ENCODE results near the gene HMOX1. TPM values are rescaled to one million over a fixed set of nuclear protein-coding genes. Genes with fewer than 3 reads are reported as not detected.
A peak's percentile ranks its signal among the peaks of the same experiment; 100 is the strongest.

The HMOX1 gene
- total and polyA plus RNA-seq, 2 of the 8 experiments (the other 6 are each of a cell fraction or from before 2014, with no cell fraction given) = 25.0 to 41.6 TPM

DNA sequence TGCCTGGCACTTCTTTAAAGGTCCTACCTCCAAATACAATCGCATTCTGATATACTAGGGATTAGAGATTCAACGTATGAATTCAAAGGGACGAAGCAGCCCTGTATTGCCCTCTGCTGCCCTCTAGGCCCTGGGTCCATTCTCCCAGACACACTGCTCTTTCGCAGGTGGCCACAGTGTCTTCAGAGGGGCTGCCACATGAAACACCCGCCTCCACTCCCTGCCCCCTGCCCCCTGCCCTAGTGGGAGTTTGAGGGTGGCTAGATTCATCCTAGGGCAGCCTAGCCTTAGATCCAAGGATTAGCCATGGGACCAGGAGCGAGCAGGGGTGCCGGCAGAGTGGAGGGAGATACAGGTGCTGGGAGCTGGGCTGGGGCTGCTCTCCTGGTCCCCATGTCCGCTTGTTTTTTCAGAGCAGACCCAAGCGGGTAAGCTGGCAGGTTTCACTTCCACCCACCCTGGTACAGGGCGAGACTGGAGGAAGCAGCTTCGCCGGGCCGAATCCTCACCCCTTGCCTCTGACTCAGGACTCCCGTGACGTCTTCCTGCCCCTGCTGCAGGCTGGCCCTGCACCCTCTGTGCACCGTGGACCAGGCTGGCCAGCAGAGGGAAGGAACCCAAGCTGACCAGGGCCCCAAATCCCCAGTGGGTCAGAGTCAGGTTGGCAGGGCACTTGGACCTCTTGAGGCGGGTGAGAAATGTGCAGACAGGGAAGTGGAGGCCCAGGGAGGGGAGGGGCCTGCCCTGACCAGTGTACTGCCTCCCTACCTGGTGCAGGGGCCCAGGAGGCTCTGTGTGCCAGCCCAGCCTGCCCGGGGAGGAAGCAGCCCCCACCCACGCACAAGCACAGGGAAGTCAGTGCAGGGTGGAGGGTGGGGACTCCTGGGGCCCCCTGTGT lies 28.4 kb upstream of the HMOX1 start:
- WGBS, 2 experiments (ENCODE audit: extremely low coverage in 1 of 2, insufficient coverage in 1 of 2, insufficient read length in 1 of 2, insufficient replicate concordance in 2 of 2, low coverage in 1 of 2, low lambda C conversion rate in 2 of 2, missing lambda C conversion rate in 1 of 2) = 78% methylated on average over 19 of the region's 19 CpGs; no CpG with 5 or more reads in 1 of the 2 experiments
- peak overlapping the region; percentile 23 for H4K5ac ChIP-seq (ENCODE audit: insufficient read length, low read depth, low read length)
- peak overlapping the region; percentile 57 for H4K91ac ChIP-seq (replicated peaks; ENCODE audit: insufficient read length, low read length)
- no peak overlapping the region for H3K9ac ChIP-seq (replicated peaks in 1 of 4; ENCODE audit: extremely low read depth in 1 of 4, low read depth in 3 of 4, low read length in 3 of 4)
- no peak overlapping the region for H3K14ac ChIP-seq (ENCODE audit: insufficient read length)
- H3K79me1 ChIP-seq (ENCODE audit: low read depth, low read length) = no peaks in the 10 kb centered on the region
- POLR2A ChIA-PET (ENCODE audit: partially characterized antibody) = interaction anchor here (0.6 to 5.7 kb wide), 13 partner anchors 16 to 240 kb away, joined by 3 to 36 read pairs (median 4); partner anchors contain the start of gene HMOX1
- FAIRE-seq = peak; percentile 62
- peak overlapping the region; percentile 81; the same call in 1 of the 2 replicates for H2BK15ac ChIP-seq (ENCODE audit: low read length)
- peaks cover 0 to 12% (median 5%) of the 10 kb centered on the region in 4 experiments; a peak in 5 of 7 replicates for H3K4me1 ChIP-seq (replicated peaks in 1 of 4; ENCODE audit: control insufficient read depth in 3 of 4, insufficient read depth in 4 of 4, low read length in 3 of 4)
- H2AK5ac ChIP-seq (ENCODE audit: low read depth, low read length) = no peak overlapping the region
- DNase-seq (ENCODE audit: low read depth in 1 of 2, low spot score in 2 of 2) = peak in 1 of 2 experiments; percentile 76
- no peaks in the 10 kb centered on the region for H3K36me3 ChIP-seq (ENCODE audit: control insufficient read depth in 2 of 4, insufficient read depth in 4 of 4, low read length in 3 of 4)
- no peak overlapping the region for H3K56ac ChIP-seq (replicated peaks; ENCODE audit: insufficient read length, low read depth, low read length)
- H3K23ac ChIP-seq (ENCODE audit: insufficient read length) = no peak overlapping the region
- H2BK120ac ChIP-seq (replicated peaks; ENCODE audit: low read depth, low read length) = no peak overlapping the region
- no peak overlapping the region; a peak in 1 of 4 replicates for H3K4me2 ChIP-seq (ENCODE audit: insufficient read depth in 1 of 2, low read depth in 2 of 2, low read length in 2 of 2)
- peak overlapping the region; percentile 60 for H3K4ac ChIP-seq (replicated peaks; ENCODE audit: insufficient read length, low read depth, low read length)
- 0 out of 2 replicates have a peak overlapping the region, but pooled peaks have one; percentile 39 for H2BK5ac ChIP-seq (ENCODE audit: low read depth, low read length)
- no peaks in the 10 kb centered on the region for H3K9me3 ChIP-seq (ENCODE audit: insufficient read depth in 2 of 2, low read depth in 1 of 2, low read length in 1 of 2)
- peak overlapping the region; percentile 95; the same call in 1 of the 2 replicates for H2BK12ac ChIP-seq (ENCODE audit: low read depth, low read length)
- H3K4me3 ChIP-seq (ENCODE audit: extremely low read depth in 1 of 4, insufficient read depth in 2 of 4, low read depth in 3 of 4, low read length in 4 of 4) = no peak overlapping the region
- peak overlapping the region; percentile 69; the same call in 1 of the 2 replicates for H2AFZ ChIP-seq (ENCODE audit: low read length)
- peaks cover 0 to 4% (median 0%) of the 10 kb centered on the region in 4 experiments; a peak in 4 of 7 replicates for H3K27me3 ChIP-seq (replicated peaks in 1 of 4; ENCODE audit: control insufficient read depth in 3 of 4, extremely low read depth in 1 of 4, insufficient read depth in 3 of 4, low read length in 3 of 4)
- H3K23me2 ChIP-seq (ENCODE audit: low read depth, low read length) = peaks cover 3% of the 10 kb centered on the region; the same call in 1 of the 2 replicates
- no peaks in the 10 kb centered on the region for H3K79me2 ChIP-seq (ENCODE audit: control insufficient read depth in 1 of 2, insufficient read depth in 2 of 2, low read length in 2 of 2)
- H3K27ac ChIP-seq (ENCODE audit: low read depth, low read length) = no peak overlapping the region
- peaks cover 0 to 1% of the 10 kb centered on the region in 2 experiments for H4K20me1 ChIP-seq (replicated peaks in 1 of 2; ENCODE audit: control insufficient read depth in 1 of 2, insufficient read depth in 2 of 2, low read length in 2 of 2)
- H4K8ac ChIP-seq (ENCODE audit: extremely low read depth, insufficient read depth, low read length) = peak overlapping the region; percentile 60; the same call in 1 of the 2 replicates
- CTCF ChIA-PET (ENCODE audit: partially characterized antibody) = interaction anchor here (0.6 to 5.1 kb wide), 30 partner anchors 9 to 334 kb away, joined by 3 to 39 read pairs (median 4); partner anchors contain the start of gene RASD2
- peak overlapping the region; percentile 71; the same call in 1 of the 2 replicates for H3K18ac ChIP-seq (ENCODE audit: extremely low read depth, low read length)
- H2BK20ac ChIP-seq (ENCODE audit: low read length) = no peak overlapping the region; the same call in 1 of the 2 replicates
- TF ChIP-seq, protein P1, sequence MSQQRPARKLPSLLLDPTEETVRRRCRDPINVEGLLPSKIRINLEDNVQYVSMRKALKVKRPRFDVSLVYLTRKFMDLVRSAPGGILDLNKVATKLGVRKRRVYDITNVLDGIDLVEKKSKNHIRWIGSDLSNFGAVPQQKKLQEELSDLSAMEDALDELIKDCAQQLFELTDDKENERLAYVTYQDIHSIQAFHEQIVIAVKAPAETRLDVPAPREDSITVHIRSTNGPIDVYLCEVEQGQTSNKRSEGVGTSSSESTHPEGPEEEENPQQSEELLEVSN (IDR thresholded peaks at IDR 0.05) = no peak
- TF ChIP-seq POU5F1 (IDR thresholded peaks at IDR 0.05; ENCODE audit: low read depth, low read length) = no peak
- TF ChIP-seq TBP (IDR thresholded peaks at IDR 0.05; ENCODE audit: low read depth, low read length) = no peak
- TF ChIP-seq HDAC2 (IDR thresholded peaks at IDR 0.05; ENCODE audit: borderline replicate concordance in 1 of 2, low read depth in 2 of 2, low read length in 2 of 2) = peak in 1 of 2 experiments; percentile 73; a peak in 1 of 4 replicates
- TF ChIP-seq, protein P2, sequence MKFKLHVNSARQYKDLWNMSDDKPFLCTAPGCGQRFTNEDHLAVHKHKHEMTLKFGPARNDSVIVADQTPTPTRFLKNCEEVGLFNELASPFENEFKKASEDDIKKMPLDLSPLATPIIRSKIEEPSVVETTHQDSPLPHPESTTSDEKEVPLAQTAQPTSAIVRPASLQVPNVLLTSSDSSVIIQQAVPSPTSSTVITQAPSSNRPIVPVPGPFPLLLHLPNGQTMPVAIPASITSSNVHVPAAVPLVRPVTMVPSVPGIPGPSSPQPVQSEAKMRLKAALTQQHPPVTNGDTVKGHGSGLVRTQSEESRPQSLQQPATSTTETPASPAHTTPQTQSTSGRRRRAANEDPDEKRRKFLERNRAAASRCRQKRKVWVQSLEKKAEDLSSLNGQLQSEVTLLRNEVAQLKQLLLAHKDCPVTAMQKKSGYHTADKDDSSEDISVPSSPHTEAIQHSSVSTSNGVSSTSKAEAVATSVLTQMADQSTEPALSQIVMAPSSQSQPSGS (IDR thresholded peaks at IDR 0.05; ENCODE audit: low read length) = no peak
- no peak for TF ChIP-seq ZNF274 (IDR thresholded peaks at IDR 0.05; ENCODE audit: borderline replicate concordance, extremely low read depth, low read length)
